ENCODE results near the gene DNASE1L1.

DNA sequence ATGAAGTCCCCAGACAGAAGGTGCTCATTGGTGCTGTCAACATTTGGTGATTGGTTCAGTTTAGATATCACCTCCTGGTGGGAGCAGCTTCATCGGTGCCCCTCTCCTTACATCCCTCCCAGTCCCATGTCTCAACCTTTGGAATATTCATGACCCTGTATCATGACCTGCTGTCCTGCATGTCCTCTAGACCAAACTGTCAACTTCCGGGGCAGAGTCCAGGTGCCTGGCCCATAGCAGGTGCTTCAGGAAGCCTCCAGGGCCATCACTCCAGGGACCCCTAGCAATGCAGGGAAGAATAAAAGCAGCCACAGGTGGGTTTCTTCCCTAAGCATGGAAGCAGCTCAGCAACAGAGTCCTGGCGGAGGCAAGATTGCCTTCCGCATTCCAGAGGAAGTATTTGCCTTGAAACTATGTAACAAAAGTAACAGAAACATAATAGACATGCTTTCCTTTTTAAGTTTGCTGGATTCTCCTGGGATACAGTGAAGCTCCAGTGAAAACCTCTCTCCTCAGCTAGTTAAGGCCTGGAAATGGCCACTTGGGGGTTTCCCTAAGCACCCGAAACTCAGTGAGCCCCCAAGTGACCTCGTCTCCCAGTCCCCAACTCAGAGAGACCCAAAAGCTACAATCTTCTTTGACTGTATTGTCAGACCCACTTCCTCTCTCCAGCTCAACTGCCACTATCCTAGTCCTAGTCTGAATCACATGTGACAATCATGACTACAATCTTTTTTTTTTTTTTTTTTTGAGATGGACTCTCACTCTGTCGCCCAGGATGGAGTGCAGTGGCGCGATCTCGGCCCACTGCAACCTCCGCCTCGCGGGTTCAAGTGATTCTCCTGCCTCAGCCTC lies 18.1 kb upstream of the DNASE1L1 start:
- TF ChIP-seq, protein P1, sequence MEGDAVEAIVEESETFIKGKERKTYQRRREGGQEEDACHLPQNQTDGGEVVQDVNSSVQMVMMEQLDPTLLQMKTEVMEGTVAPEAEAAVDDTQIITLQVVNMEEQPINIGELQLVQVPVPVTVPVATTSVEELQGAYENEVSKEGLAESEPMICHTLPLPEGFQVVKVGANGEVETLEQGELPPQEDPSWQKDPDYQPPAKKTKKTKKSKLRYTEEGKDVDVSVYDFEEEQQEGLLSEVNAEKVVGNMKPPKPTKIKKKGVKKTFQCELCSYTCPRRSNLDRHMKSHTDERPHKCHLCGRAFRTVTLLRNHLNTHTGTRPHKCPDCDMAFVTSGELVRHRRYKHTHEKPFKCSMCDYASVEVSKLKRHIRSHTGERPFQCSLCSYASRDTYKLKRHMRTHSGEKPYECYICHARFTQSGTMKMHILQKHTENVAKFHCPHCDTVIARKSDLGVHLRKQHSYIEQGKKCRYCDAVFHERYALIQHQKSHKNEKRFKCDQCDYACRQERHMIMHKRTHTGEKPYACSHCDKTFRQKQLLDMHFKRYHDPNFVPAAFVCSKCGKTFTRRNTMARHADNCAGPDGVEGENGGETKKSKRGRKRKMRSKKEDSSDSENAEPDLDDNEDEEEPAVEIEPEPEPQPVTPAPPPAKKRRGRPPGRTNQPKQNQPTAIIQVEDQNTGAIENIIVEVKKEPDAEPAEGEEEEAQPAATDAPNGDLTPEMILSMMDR (IDR thresholded peaks at IDR 0.05): no peak
- no peak for TF ChIP-seq POLR2A (IDR thresholded peaks at IDR 0.05)

Measured in body of pancreas (tissue), 4 donors.